Stimulated activated CD4-positive, alpha-beta T cell treated with anti-CD3 and anti-CD28 coated beads, TNF-alpha, amount 100 ng/mL, for 1 hour (primary cell): ENCODE results near the gene EDDM13.
A peak's percentile ranks its signal among the peaks of the same experiment; 100 is the strongest.
"Not testable (repeated sequence)": the region's sequence is repeated elsewhere in the genome, so short reads cannot be mapped to it uniquely, and the experiment has no call there.

Source experiments
- DNase-seq, 3 donors: peaks; one replicate each; pipeline ENCODE4 v3.0.0-alpha.2; 2020; ENCODE audit warnings: low read depth in 3 of 3, low spot score in 1 of 3

EDDM13 gene

DNA sequence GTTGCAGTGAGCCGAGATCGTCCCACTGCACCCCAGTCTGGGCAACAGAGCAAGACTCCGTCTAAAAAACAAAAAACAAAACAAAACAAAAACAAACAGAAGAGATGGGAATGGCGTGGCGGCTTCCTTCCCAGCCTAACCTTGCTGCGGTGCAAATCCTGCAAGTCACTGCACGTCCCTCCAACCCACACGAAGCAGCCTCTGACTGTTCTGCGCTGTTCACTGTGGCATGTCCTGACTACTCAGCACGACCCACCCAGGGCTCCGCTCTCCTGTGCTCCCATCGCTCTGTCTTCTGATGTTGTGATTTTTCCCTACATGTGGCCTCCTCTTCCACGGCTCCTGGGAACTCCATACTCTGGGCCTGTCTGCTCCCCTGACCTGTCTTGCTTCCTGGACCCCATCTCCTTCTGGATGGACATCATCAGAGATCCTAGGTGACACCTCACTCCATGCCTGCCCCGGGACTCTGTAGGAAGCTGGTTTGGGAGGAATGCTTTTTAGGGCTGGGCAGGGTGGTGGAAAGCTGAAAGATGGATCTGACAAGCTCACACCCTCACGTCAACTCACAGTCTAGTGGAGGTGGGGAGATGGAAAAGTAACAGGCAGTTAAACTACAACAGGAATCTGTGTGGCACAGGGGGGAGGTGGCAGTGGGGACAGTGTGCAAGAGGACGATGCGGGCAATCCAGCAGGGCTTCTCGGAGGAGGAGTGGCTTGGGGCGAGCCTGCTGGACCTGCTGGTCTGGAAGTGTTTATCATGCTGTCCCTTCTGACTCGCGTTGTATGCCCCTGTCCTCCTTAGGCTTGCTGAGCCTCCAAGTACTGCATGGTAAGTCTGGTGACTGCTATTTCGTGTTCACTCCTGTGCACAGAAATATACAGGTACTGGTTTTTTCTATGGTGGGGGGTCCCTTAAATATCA lies 23.2 kb downstream of the EDDM13 start:
- no peak for DNase-seq

DNA sequence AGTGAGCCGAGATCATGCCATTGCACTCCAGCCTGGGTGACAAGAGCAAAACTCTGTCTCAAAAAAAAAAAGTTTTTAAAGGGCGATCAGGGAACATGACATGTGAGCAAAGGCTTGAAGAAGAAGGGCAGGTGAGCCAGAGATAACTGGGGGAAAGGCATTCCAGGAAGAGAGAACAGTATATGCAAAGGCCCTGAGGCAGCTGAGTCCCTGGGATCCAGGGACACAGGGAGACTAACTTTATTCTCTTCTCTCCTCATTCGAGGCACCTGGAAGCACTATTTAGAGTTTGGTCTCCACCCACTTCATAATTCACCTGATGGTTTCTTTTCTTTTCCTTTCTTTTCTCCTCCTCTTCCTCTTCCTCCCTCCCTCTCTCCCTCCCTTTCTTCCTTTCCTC lies 24.5 kb downstream of the EDDM13 start:
- no peak for DNase-seq

DNA sequence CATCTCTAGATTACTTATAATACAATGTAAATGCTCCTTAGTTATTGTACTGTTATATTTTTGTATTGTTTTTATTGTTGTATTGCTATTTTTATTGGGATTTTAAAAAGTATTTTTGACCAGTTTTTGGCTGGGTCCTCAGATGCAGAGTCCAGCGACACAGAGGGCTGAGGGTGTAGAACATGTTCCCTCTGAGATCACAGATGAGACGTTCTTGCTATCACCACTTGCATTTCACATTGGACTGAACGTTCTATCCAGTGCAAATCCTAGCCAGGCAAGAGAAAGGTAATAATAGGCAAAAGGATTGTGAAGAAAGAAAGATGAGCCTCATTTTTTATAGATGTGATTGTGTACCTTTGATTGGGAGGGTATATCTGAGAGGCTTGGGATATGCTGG lies 27.1 kb downstream of the EDDM13 start:
- no peak for DNase-seq

DNA sequence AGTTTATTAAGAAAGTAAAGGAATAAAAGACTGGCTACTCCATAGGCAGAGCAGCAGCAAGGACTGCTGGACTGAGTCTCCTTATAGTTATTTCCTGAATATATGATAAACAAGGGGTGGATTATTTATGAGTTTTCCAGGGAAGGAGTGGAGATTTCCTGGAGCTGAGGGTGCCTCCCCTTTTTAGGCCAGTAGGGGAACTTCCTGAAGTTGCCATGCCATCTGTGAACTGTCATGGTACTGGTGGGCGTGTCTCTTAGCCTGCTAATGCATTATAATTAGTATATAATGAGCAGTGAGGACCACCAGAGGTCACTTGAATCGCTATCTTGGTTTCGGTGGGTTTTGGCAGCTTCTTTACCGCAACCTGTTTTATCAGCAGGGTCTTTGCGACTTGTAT lies 28.6 kb downstream of the EDDM13 start:
- DNase-seq = no peak

DNA sequence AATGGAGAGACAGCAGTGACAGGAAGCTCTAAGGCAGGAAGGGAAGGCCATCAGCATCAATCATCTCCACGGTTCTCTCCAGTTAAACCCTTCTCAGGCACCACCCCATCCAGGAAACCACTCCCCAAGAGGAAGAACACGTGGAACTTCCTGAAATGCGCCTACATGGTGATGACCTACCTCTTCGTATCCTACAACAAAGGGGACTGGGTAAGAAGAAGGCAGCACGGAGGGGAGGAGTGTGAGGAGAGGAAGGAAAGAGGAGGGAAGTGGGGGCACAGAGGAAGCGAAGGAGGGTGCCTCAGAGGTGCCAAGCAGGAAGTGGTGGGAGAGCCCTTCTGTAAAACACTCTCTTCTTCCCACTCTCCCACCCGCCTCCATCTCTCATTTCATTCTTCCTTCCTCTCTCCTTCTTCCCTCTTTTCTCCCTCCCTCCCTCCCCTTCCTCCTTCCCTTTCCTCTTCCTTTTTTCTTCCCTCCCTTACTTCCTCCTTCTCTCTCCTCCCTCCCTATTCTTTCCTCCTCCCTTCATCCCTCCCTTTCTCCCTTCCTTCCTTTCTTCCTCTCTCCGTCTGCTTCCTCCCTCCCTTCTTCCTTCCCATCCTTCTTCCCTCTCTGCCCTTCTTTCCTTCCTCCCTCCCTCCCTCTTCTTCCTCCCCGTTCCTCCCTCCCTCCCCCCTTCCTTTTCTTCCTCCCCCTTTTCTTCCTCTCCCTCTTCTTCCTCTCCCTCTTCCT lies 29.5 kb downstream of the EDDM13 start:
- no peak for DNase-seq

DNA sequence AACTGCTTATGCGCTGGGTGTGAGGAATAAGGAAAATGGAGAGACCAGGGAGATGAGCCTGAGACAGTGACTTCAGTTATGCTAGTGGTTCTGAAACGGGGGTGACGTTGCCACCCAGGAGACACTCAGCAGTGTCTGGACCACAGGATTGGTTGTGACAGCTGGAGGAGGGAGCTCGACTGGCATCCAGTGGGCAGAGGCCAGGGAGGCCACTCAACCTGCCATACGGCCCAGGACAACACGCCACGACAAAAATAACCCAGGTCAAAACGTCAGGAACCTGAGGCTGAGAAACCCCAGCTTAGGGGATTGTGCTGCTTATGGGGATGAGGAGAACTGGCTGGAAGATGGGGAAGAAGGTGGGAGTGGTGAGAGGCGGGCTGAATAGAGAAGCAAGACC lies 31.7 kb downstream of the EDDM13 start:
- no peak for DNase-seq

DNA sequence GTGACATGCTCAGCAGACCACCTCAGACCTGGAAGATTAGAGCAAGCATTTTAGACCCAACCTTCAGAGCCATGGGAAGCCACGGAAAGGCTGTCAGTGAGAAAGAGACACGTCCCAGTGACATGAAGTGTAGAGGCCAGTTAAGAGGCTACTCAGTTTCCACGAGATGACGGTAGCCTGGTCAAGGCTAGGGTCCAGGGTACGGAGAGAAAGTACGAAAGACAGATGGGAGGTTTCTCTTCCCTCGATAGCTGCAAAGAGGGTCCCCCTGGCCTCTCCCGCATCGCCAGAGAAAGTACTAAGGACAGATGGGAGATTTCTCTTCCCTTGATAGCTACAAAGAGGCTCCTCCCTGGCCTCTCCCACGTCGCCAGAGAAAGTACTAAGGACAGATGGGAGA lies 33.5 kb downstream of the EDDM13 start:
- DNase-seq = no peak

DNA sequence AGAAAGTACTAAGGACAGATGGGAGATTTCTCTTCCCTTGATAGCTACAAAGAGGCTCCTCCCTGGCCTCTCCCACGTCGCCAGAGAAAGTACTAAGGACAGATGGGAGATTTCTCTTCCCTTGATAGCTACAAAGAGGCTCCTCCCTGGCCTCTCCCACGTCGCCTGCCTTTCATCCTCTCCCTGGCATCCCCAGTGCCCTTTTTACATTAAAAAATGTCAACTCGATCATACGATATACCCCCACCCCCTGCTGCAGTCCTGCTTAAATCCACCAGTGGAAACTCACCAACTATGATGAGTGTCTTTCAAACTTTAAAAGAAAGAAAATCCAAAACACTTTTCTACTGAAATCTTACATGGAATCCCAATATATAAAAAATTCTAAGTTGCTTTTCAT lies 34.5 kb downstream of the EDDM13 start:
- not testable (repeated sequence) for DNase-seq

DNA sequence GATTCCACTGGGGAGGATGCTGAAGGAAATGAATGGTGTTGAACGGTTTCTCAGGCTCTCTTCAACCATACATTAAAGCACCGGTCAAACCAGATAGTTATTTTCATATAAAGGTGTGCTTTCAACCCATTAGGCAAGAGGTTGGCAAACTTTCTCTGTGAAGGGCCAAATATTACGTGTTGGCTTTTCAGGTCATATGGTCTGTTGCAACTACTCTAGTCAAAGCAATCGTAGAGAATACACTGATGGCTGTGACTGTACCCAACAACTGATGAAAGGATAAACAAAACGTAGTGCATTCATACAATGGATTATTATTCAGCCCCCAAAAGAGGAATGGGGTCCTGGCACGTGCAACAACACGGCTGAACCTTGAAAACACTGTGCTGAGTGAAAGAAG lies 36.2 kb downstream of the EDDM13 start:
- DNase-seq = no peak

DNA sequence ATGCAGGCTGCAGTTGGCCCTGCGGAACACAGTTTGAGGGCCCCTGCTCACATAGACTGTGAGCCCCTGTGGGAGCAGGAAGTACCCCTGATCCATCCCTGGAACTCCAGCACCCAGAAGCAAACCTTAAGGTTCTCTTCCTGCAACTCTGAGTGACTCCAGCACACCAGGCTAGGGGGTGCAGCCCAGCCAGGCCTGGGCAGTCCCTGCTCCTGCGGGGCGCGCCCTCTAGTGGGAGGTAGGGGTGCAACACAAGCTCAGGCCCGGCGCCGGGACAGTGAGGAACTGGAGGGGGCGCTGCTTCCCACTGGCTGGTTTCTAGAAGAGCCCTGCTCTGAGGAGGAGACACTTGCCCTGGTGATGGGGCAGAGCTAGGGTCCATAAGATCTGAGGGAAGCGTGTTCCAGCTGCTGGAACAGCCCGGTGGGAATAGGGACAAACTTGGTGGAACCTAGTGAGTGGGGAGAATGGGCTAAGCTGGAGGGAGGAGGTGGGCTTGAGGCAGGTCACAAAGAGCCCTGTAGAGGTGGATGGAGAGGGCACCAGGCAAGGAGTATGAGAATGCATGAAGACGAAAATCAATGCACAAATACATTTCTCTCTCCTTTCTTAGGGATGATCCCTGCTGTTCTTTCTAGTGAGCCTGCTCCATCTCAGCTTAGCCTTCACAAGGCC lies 37.1 kb downstream of the EDDM13 start:
- peak in 1 of 3 donors; percentile 30 for DNase-seq

DNA sequence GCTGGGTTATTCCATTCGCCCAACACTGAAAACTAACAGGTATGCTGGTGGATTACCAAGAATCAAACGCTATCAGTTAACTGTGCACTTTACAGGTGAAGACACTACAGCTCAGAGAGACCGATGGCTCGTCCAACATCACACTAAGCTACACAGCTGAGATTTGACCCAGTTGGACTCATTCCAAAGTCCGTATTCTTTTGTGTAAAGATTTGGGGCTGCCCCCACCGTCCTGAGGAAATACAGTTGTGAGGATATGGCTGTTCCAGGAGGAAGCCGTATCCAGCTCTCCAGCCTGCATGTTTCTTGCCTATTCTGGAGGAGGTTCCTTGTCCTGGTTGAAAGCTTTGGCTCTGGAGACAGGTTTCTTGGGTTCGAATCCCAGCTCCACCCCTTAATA lies 37.9 kb downstream of the EDDM13 start:
- DNase-seq = no peak

DNA sequence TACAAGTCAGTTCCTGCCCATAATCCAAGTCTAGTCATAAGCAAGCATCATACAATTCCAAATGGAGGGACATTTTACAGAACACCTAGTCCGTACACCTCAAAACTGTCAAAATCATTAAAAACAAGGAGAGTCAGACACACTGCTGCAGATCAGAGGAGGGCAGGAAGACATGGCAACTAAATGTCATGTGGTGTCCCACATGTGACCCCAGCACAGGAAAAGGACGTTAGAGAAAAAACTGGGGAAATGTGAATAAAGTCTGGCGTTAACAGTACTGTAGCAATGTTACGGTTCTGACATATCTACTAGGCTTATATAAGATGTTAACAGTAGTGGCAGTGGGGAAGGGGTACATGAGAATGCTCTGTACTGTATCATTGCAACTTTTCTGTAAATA lies 39.8 kb downstream of the EDDM13 start:
- no peak for DNase-seq

DNA sequence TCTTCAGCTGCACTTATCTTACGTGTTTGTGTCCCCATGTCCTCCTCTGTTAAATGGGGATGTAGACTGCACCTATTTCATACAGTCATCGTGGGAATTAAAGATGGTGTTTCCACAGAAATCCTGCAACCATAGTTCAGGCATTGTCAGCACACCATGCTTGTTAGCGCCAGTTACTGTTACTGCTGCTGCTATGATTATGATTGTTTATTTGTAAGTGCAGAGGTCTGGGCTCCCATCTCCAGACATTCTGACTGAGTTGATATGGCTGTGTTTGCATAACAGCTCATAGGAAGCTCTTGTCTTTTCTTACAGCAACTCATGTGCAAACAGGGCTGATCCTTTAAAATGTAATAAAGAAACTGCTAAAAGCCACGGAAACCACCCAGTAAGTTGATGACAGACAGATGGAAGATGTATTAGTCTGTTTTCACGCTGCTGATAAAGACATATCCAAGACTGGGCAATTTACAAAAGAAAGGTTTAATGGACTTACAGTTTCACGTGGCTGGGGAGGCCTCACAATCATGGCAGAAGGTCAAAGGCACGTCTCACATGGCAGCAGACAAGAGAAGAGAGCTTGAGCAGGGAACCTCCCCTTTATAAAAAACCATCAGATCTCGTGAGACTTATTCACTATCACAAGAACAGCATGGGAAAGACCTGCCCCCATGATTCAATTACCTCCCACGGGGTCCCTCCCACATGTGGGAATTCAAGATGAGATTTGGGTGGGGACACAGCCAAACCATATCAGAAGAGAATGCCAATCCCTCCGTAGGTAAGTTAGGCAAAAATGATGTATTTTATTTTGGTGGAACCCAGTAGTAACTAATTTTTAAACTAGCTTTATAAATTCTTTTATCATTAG lies 40.5 kb downstream of the EDDM13 start:
- no peak for DNase-seq

DNA sequence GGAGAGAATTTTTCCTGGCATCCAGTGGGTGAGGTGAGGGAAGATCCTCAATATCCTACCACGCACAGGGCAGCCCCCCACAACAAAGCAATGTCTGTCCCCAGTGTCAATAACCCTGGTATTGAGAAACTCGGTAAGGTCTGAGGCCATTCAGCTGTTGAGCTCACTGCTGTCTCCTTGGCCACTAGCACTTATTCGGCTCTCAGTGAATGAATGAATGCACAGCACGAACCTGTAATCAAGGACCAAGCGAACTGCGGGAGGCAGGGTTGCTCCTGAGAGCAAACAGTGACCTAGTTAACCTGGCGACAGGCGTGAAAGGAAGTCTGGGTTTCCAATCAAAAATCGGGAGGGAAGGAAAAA lies 41.5 kb downstream of the EDDM13 start:
- no peak for DNase-seq

DNA sequence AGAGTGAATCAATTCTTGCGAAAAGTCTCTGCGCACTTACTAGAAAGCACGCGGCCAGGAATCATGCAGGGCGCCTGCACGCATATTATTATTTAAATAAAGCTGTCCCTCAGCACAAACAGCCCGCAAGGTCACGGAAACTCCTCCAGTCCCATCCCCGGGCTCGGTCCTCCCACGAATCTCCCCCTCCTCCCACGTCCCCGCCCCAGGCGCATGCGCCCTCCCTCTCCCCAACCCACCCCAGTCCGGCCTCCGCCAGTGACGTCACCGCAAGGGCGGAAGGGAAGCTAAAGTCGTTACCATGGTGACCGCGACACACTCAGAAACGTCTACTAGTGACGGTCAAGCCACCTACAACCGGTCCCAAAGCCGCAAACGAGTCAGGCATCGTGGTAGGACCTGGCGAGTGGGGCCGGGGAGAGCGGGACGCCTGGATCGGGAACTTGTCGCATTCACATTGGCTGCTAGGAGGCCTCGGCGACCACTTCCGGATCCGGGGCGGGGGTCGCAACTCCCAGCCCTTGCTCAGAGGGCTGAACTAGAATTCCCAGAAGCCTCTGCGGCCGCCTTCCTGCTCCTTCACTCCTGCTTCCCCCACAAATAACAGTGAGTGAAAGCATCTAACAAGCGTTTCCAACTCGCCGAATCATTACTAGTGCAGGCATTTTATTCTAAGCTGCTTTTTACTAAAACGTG lies 42.0 kb downstream of the EDDM13 start, which contains the start of gene ZSCAN5A:
TSS of gene ZSCAN5A (minus strand) at position 459 of the 696 bp plus-strand sequence. CDS start 89,793 bp downstream, outside the sequence.
- DNase-seq = peak; percentile 96 to 97 (median 96)

DNA sequence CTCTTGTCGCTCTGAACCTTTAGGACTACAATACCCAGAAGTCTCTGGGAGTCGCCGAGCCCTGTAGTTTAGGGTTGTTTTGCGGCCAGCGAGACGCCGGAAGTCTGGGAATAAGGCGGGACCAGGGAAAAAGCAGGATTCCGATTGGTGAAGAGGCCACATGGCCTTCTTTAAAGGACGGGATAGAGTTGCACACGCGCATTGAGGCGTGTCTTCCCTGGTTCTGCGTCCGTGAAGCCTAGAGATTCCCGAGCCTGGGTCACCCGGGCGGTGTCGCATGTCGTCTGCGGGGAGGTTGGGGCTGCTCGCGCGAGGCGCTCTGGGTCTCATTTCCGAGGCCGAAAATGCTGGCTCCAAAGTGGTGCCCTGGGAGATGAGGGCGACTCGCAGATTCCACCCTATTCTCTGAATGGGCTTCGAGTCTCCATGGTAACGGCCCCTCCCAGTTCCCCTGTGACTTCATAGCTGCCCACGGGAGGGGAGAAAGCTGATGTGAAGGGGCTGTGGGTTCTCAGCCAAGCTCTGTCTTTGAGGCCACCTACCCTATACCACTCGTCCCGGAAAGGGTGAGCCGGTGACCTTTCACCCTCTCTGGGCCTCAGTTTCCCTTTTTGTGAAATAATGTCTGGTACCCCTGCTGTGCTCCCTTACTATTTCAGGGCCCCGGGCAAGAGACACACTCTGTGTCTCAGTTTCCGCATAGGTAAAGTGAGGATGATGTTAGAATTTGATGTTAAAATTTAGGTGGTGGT lies 42.7 kb downstream of the EDDM13 start:
- peak; percentile 75 to 82 (median 77) for DNase-seq

DNA sequence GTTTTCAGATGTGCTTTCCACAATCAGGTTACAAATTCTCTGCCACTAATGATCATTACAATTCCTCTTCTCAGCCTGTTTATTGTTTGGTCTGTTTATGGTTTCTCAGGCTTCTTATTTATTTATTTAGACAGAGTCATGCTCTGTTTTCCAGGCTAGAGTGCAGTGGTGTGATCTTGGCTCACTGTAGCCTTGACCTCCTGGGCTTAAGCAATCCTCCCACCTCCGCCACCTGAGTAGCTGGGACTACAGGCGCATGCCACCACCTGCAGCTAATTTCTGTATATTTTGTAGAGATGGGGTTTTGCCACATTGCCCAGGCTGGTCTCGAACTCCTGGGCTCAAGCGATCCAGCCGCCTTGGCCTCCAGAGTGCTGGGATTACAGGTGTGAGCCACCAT lies 44.2 kb downstream of the EDDM13 start:
- no peak for DNase-seq

DNA sequence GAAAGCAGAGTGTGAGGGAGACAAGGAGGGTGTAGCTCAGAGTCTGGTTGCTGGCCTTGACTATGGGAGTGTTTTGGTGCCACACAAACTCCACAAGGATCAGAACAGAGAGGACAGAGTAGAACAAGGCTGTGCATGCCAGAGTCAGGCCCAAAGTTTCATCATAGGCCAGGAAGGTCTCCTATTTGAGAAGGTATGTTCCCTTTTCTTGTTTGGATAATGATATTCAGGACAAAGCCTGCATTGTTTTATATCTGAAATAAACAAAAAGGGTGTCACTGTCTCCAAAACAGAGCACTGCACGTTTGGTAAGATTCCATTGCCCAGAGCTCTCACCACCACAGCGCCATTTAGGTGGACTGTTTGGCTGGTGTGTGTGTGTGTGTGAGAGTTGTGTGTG lies 45.2 kb downstream of the EDDM13 start:
- no peak for DNase-seq

DNA sequence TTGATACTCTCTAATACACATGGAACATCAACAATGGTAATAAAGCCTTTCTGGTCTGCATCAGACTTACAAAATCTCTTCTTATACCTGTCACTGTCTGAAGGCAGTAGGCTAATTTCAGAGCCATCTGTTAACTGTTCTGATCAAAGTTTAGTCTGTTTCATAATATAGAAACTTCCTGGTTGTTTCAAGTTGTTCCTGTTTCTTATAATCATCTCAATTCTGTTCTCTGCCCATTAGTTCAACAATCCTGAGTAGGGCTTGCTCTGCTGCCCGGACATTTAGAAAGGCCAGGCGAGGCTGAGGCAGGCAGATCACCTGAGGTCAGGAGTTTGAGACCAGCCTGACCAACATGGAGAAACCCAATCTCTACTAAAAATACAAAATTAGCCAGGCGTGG lies 47.4 kb downstream of the EDDM13 start:
- DNase-seq = no peak
